ENCODE data around the gene CD84. TPM values are rescaled to one million over a fixed set of nuclear protein-coding genes. Genes with fewer than 3 reads are reported as not detected.
"Not testable (repeated sequence)": the region's sequence is repeated elsewhere in the genome, so short reads cannot be mapped to it uniquely, and the experiment has no call there.

CD84 gene
- total RNA-seq, 2 donors from 2014 or later = 2.5 to 3.1 TPM

- Histone ChIP-seq H3K4me3 (no peak overlapping the region), H3K27me3 (no peaks in the 10 kb centered on the region), H3K27ac (no peak overlapping the region), H3K36me3 (no peaks in the 10 kb centered on the region), H3K4me1 (no peaks in the 10 kb centered on the region), H3K9me3 (peaks cover 0 to 2% of the 10 kb centered on the region in 2 donors)
- no peak for TF ChIP-seq CTCF (IDR thresholded peaks at IDR 0.05)
- no peak for DNase-seq (ENCODE audit: low spot score)
Observed at GRCh38 chr1:160499631-160500030, 79.7 kb downstream of the CD84 start.

GRCh38 chr1:160498301-160499065 is 80.8 kb downstream of the CD84 start:
- not testable (repeated sequence) for H3K27ac ChIP-seq

GRCh38 chr1:160496334-160496733 is 83.0 kb downstream of the CD84 start:
- Histone ChIP-seq H3K36me3 (no peaks in the 10 kb centered on the region), H3K9me3 (no peaks in the 10 kb centered on the region), H3K4me3 (no peak overlapping the region), H3K27me3 (no peaks in the 10 kb centered on the region), H3K27ac (no peak overlapping the region), H3K4me1 (no peaks in the 10 kb centered on the region)
- no peak for TF ChIP-seq CTCF (IDR thresholded peaks at IDR 0.05)
- no peak for DNase-seq (ENCODE audit: low spot score)

More at GRCh38 chr1:160498301-160499065, 80.8 kb downstream of the CD84 start:
- not testable (repeated sequence) for H3K27me3 ChIP-seq; H3K4me3 ChIP-seq; H3K36me3 ChIP-seq; H3K4me1 ChIP-seq; H3K9me3 ChIP-seq; DNase-seq (ENCODE audit: low spot score)

GRCh38 chr1:160494620-160495019 is 84.7 kb downstream of the CD84 start:
- TF ChIP-seq CTCF (IDR thresholded peaks at IDR 0.05) = no peak
- no peak overlapping the region for H3K4me3 ChIP-seq
- no peak overlapping the region for H3K27ac ChIP-seq
- H3K27me3 ChIP-seq = no peaks in the 10 kb centered on the region
- no peaks in the 10 kb centered on the region for H3K4me1 ChIP-seq
- no peaks in the 10 kb centered on the region for H3K36me3 ChIP-seq
- no peak for DNase-seq (ENCODE audit: low spot score)
- no peaks in the 10 kb centered on the region for H3K9me3 ChIP-seq

- no peak for DNase-seq (ENCODE audit: low spot score)
- Histone ChIP-seq H3K27me3 (no peaks in the 10 kb centered on the region), H3K36me3 (no peaks in the 10 kb centered on the region), H3K9me3 (no peaks in the 10 kb centered on the region), H3K4me1 (no peaks in the 10 kb centered on the region), H3K27ac (no peak overlapping the region), H3K4me3 (no peak overlapping the region)
- TF ChIP-seq CTCF (IDR thresholded peaks at IDR 0.05) = no peak
Observed at GRCh38 chr1:160492617-160493016, 86.7 kb downstream of the CD84 start.

GRCh38 chr1:160491981-160492380 is 87.3 kb downstream of the CD84 start:
- no peak for DNase-seq (ENCODE audit: low spot score)
- Histone ChIP-seq H3K36me3 (no peaks in the 10 kb centered on the region), H3K27me3 (no peaks in the 10 kb centered on the region), H3K4me1 (no peaks in the 10 kb centered on the region), H3K9me3 (no peaks in the 10 kb centered on the region), H3K4me3 (no peak overlapping the region), H3K27ac (no peak overlapping the region)
- no peak for TF ChIP-seq CTCF (IDR thresholded peaks at IDR 0.05)

Other genes starting within 250 kb of the CD84 start
- 100 to 1,000 TPM in 1 of 2 donors, 10 to 100 TPM in 1; 96.1 to 134 TPM for gene COPA, start 236.2 kb downstream of the CD84 start, total RNA-seq
- gene NCSTN, start 236.1 kb downstream of the CD84 start, total RNA-seq = 10 to 100 TPM; 63.4 to 71.3 TPM
- gene NHLH1, start 212.4 kb downstream of the CD84 start, total RNA-seq = not detected
- gene VANGL2, start 178.9 kb downstream of the CD84 start, total RNA-seq = 1 to 10 TPM; 3.4 to 8.1 TPM
- 1 to 10 TPM in 1 of 2 donors, under 1 TPM in 1; 0.19 to 1.3 TPM for gene SLAMF6, start 56.2 kb downstream of the CD84 start, total RNA-seq
- gene SLAMF1, start 67.5 kb upstream of the CD84 start, total RNA-seq = under 1 TPM; 0.11 to 0.31 TPM
- gene CD48, start 132.3 kb upstream of the CD84 start, total RNA-seq = 1 to 10 TPM; 1.2 to 3.2 TPM
- gene SLAMF7, start 159.8 kb upstream of the CD84 start, total RNA-seq = under 1 TPM in 1 of 2 donors, not detected in 1; 0.98 TPM
- gene LY9, start 216.7 kb upstream of the CD84 start, total RNA-seq = under 1 TPM; 0.19 to 0.20 TPM